GM15510 (cell line): ENCODE measurements around the gene SPTBN1.

Experiments used
- POLR2A ChIP-seq: IDR thresholded peaks from 3 replicates; pipeline ENCODE4 v1.6.1; 2011; ENCODE audit warnings: borderline replicate concordance; ENCODE audit not compliant: insufficient read length; ENCODE audit errors: extremely low read depth

Gene SPTBN1

GRCh38 chr2:54558188-54559005, 102.3 kb downstream of the SPTBN1 start:
- TF ChIP-seq POLR2A, result peak; percentile 65

- TF ChIP-seq POLR2A, result no peak
Observed at GRCh38 chr2:54559006-54559445, 102.9 kb downstream of the SPTBN1 start.

DNA sequence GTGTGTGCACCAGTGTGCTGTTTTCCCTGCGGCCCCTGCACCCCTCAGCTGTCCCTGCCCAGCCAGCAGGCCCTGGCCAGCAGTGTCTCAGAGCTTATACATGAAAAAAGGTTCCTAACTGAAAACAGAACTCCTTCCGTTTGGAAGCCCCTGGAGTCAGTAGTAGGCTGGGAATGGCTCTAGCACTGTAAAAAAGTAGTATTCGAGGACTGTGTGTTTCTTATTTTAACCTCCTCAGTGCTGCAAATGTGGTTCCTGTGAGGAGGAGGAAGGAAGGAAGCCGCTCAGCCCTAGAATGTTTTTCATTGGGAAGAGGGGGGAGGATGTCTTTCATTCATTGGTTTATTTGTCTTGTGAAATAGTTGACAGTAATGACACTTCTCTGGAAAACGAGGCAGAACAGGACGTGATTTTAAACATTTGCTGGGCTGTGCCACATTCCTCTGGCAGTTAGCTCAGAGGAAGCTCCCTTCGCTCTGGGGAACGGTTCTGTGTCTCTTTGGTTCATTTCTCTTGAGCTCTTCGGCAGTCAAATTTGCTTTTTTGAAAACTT, 103.5 kb downstream of the SPTBN1 start:
- no peak for TF ChIP-seq POLR2A

GRCh38 chr2:54560146-54560881, 104.2 kb downstream of the SPTBN1 start:
- peak; percentile 50 for TF ChIP-seq POLR2A

DNA sequence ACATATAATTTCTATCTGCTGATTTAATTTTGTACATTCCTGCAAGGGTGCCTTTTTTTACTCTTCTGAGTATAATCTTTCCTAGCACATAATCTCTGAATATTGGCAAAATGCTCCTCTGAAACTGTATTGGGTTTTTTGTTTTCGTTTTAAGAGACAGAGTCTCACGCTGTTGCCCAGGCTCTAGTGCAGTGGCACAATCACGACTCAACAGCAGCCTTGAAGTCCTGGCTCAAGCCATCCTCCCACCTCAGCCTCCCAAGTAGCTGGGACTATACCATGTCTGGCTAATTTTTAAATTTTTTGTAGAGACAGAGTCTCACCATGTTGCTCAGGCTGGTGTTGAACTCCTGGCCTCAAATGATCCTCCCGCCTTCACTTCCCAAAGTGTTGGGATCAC, 104.9 kb downstream of the SPTBN1 start:
- no peak for TF ChIP-seq POLR2A

GRCh38 chr2:54564439-54564838, 108.3 kb downstream of the SPTBN1 start:
- TF ChIP-seq POLR2A, result no peak

DNA sequence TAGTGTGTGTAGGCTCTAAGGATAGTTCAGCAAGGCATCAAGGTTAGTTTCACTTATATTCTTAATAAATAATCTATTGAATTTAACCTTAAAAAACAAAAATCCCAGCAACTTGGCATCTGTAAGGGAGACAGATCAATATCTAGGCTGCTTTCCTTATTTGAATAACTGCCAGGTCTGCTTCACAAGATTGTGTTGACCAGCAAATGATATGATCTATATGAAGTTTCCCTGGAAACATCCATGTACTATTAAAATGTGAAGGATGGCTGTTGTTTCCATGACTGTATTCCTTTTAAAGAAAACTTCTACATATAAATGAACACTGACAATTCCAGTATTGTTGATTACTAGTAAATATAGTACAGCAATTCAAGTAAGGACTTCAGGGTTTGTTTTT, 109.4 kb downstream of the SPTBN1 start:
- TF ChIP-seq POLR2A, result no peak

DNA sequence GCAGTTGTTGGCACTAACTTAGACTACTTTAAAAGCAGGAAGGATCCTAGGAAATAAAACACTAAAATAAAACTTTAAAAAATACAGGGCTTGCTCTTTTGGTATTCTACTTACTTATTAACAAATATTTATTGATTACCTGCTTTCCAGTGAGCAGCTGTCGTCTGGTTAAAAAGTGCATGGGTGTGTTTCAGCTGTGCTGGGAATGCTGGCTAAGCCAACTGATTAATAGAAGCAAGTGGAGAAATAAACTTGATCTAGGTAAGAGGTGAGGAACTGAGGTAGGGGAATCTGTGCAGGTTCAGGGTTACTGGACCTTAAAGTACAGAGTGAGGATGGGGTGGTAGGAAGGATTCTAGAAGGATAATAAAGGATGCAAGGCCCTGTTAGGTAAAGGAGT, 110.8 kb downstream of the SPTBN1 start:
- TF ChIP-seq POLR2A, result no peak

DNA sequence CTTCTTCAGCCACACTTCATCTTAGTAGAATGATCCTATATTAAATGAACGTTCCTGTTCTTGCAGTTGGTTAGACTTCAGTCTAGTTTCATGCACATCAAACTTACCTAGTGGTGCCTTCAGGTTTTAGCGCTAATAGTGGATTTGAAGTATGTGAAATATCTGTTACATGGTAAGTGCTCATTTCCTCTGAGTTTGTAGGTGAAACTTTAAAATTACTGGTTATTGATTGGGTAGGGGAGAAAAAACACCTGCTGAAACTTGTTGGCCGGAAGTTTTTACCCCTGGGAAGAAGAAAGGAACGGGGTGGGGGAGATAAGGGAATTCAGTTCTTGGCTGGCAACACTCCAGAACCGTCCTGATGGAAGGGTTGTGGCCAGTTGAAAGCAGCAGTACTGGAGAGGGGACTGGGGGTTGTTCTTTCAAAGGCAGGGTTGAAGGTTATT, 112.8 kb downstream of the SPTBN1 start:
- no peak for TF ChIP-seq POLR2A

DNA sequence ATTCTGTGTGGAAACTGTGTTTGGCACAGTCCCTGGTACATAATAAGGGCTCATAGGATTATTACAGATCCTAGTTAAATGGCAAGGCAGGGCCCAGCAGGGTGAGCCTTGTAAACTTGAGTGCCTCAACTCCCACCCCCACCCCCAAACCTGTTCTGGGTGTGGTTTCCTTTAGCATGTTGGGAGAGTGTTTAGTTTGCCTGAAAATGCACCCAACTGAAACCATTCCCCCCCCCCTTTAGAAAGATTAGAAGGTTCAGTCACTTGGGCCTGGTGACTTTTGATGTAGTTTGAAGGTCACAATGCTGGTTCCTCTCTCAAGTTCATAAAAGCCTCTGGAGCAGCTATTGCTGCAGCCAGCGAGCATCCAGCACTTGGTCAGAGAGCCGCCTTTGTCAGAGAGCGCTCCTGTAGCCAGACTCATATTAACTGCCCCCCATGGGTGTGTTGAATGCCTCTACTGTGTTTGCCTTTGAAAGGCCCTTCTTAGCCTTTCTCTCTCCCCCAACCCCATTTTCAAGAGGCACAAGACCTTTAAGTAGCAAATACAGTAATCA, 113.7 kb downstream of the SPTBN1 start:
- no peak for TF ChIP-seq POLR2A

- TF ChIP-seq POLR2A, result no peak
Observed at GRCh38 chr2:54570321-54570855, 114.3 kb downstream of the SPTBN1 start.

DNA sequence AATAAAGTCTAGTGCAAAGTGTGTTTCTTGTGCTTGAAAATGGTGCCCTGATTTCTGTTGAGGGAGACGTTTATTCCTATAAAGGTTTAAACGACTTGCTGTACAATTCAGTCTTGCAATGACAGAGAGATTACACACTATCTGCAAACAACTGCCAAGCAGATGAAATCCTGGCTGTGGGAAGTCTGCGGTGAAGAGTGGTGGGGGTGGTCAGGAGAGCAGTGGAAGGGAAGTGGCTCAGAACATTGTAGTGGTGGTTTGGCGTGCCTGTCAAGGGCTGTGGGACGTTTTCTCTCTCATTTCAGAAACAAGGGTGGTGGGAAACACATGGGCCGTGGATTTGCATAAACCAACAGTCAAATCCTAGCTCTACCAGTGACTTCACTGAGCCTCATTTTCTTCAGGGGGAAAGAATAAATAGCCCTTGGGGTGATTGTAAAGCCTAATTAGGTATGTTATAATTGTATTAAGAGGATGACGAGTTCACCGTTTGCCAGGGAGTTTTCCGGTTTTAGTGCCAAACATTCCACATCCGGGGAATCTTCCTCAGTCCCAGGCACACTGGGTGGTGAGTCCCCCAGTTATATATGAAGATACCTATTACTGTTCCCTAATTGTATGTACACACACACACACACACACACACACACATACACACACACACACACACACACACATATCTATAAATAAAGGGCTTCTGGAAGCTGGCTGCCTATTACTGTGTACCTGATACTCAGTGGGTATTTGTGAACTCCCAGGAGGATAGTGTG, 115.0 kb downstream of the SPTBN1 start:
- TF ChIP-seq POLR2A, result peak; percentile 40

GRCh38 chr2:54572262-54572635, 116.1 kb downstream of the SPTBN1 start:
- TF ChIP-seq POLR2A, result no peak
